Activated CD4-positive, alpha-beta memory T cell treated with anti-CD3 and anti-CD28 coated beads, Interleukin-2, amount 10 ng/mL, durations not matched to agents 7 days and 5 days (primary cell): ENCODE data around the gene INKA2. TPM values are rescaled to one million over a fixed set of nuclear protein-coding genes. Genes with fewer than 3 reads are reported as not detected.

Experiments
- CTCF ChIA-PET: fragments of 350-600 bp; sonication (Branson Sonifier 250); formaldehyde crosslinking; loops from one replicate; lab custom pipeline; 2021; ENCODE audit warnings: antibody characterized with exemption, inconsistent platforms; lab: Charles Lee
- POLR2A ChIA-PET: fragments of 350-600 bp; sonication (Branson Sonifier 250); formaldehyde crosslinking; loops from one replicate; lab custom pipeline; 2021; ENCODE audit warnings: antibody characterized with exemption; lab: Charles Lee
- DNase-seq: peaks from one replicate; pipeline ENCODE4 v3.0.0-alpha.2; 2020
- H3K27ac Mint-ChIP-seq: one replicate; pipeline ENCODE4 v1.8.0; 2021; ENCODE audit warnings: mild to moderate bottlenecking, mixed read lengths
- H3K27me3 Mint-ChIP-seq: one replicate; pipeline ENCODE4 v1.8.0; 2021; ENCODE audit warnings: mixed read lengths
- H3K36me3 Mint-ChIP-seq: one replicate; pipeline ENCODE4 v1.8.0; 2021; ENCODE audit warnings: low read depth, mixed read lengths
- H3K4me1 Mint-ChIP-seq: one replicate; pipeline ENCODE4 v1.8.0; 2021; ENCODE audit warnings: mixed read lengths
- H3K4me3 Mint-ChIP-seq: one replicate; pipeline ENCODE4 v1.8.0; 2021; ENCODE audit warnings: mild to moderate bottlenecking, mixed read lengths
- H3K9me3 Mint-ChIP-seq: one replicate; pipeline ENCODE4 v1.8.0; 2021; ENCODE audit warnings: mixed read lengths
- total RNA-seq, 2 experiments: library from RNA; stranded (reverse); gene quantifications; one replicate each; pipeline ENCODE4 v1.2.3, GENCODE V29; 2021

Gene INKA2
- total RNA-seq = 1 to 10 TPM; 2.4 to 2.8 TPM

DNA sequence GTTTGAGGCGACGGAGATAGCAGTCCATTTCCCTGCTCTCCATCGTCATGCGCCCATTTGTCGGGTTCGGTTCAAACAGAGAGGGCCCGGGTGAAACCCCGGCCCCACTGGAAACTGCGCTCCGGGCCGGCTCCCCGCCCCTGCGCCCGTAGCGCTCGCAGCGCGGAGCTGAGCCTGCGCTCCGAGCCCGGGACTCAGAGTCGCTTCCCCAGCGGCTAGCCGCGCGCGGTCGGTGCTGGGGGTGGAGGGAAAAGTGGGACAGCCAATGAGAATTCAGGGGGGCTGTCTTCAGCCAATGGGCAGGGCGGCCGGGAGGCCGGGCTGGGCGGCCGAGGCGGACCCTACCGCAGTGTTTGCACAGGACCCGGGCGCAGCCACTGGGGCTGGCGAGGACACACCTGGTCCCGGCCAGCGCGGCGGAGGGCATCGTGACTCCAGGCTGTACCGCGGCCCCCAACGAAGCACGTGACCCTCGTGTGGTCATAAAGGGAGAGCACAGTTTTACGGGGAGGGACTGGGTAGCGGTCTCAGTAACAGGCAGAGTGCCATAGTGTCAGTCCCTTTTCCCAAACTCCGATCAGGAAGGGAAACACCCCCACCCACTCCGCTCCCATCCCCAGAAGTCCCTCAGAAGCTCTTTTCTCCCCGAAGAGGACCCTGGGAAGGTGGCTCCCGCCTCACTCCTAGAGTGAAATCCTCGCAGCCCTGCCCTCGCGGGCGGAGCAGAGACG lies at the start of gene INKA2:
Gene INKA2 (minus strand): TSS at position 202 of the 731 bp plus-strand sequence. CDS start 153 bp downstream, at position 49.
- no peaks in the 10 kb centered on the region for H3K9me3 Mint-ChIP-seq
- DNase-seq = peak; percentile 86
- POLR2A ChIA-PET = interaction anchor here (1.1 to 7.1 kb wide), 12 partner anchors 8 to 291 kb away, joined by 3 to 48 read pairs (median 8); partner anchors contain the start of genes ATP5PB, DDX20 and WDR77
- peaks cover 23% of the 10 kb centered on the region for H3K4me1 Mint-ChIP-seq
- H3K27me3 Mint-ChIP-seq = peaks cover 47% of the 10 kb centered on the region
- H3K4me3 Mint-ChIP-seq = peak within 1 kb of the TSS; percentile 84
- CTCF ChIA-PET = interaction anchor here (0.9 to 5.8 kb wide), 8 partner anchors 8 to 231 kb away, joined by 3 to 39 read pairs (median 6); partner anchors contain the start of gene DDX20
- H3K36me3 Mint-ChIP-seq = no peaks in the 10 kb centered on the region
- peak within 1 kb of the TSS; percentile 52 for H3K27ac Mint-ChIP-seq

GRCh38 chr1:111786669-111787207 lies 47.5 kb upstream of the INKA2 start:
- H3K36me3 Mint-ChIP-seq = no peaks in the 10 kb centered on the region
- H3K4me3 Mint-ChIP-seq = no peak overlapping the region

DNA sequence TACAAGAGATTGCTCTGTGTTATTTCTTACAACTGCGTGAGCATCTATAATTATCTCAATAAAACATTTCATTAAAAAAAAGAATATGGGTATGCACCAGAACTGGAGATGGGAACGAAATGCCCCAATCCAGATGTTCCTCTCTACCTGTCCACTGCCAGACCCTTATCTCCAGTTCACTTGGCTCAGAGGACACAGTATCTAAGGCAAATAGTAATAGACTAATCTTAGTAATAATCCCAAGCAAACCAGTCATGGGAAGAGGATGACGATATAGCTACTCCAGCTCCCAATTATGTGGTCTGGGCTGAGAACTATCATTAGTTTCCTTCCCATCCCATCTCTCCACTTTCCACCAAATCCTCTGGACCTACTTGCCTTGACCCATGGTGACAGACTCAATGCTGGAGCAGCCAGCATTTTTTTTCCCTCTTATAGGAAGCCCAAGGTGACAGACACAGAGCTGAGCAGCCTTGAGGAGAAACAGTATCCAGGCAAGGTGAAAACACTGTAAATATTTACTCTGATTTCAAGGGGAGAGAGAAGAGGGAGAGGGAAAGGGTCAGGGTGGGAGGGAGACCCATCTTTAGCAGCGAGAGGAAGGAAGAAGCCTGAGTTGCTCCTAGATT lies 45.2 kb upstream of the INKA2 start:
- no peak overlapping the region for H3K27ac Mint-ChIP-seq

More at GRCh38 chr1:111786669-111787207, 47.5 kb upstream of the INKA2 start:
- Mint-ChIP-seq H3K27me3 (peaks cover 26% of the 10 kb centered on the region), H3K4me1 (no peaks in the 10 kb centered on the region), H3K27ac (no peak overlapping the region), H3K9me3 (no peaks in the 10 kb centered on the region)
- DNase-seq = no peak
- CTCF ChIA-PET = no interaction called here
- POLR2A ChIA-PET = no interaction called here

DNA sequence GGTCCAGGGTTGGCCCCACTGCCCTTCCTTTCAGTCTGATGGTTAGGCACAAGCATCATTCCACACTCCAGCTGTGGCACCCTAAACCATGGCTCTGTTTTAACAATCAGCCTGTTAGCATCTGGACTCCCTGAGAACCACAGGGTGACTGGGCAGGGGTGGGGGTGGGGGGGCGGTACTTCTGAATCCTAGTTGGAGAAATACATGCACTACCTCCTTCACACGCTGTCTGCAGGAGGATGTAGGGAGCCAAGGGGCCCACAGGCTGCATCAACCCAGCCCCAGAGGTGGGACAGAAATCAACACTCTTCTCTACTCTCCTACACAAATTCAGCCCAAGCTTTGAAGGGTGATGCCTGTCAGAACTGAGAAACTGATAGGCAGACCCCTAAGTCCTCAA lies 40.4 kb upstream of the INKA2 start:
- POLR2A ChIA-PET = no interaction called here
- Mint-ChIP-seq H3K36me3 (no peaks in the 10 kb centered on the region), H3K9me3 (no peaks in the 10 kb centered on the region), H3K27ac (no peak overlapping the region), H3K27me3 (no peaks in the 10 kb centered on the region), H3K4me1 (no peaks in the 10 kb centered on the region), H3K4me3 (no peak overlapping the region)
- CTCF ChIA-PET = no interaction called here
- DNase-seq = no peak

More for the DNA sequence above, 45.2 kb upstream of the INKA2 start:
- peaks cover 14% of the 10 kb centered on the region for H3K27me3 Mint-ChIP-seq
- ChIA-PET POLR2A (no interaction called here), CTCF (no interaction called here)
- DNase-seq = no peak
- no peaks in the 10 kb centered on the region for H3K36me3 Mint-ChIP-seq
- H3K4me1 Mint-ChIP-seq = no peaks in the 10 kb centered on the region
- H3K9me3 Mint-ChIP-seq = no peaks in the 10 kb centered on the region
- H3K4me3 Mint-ChIP-seq = no peak overlapping the region

DNA sequence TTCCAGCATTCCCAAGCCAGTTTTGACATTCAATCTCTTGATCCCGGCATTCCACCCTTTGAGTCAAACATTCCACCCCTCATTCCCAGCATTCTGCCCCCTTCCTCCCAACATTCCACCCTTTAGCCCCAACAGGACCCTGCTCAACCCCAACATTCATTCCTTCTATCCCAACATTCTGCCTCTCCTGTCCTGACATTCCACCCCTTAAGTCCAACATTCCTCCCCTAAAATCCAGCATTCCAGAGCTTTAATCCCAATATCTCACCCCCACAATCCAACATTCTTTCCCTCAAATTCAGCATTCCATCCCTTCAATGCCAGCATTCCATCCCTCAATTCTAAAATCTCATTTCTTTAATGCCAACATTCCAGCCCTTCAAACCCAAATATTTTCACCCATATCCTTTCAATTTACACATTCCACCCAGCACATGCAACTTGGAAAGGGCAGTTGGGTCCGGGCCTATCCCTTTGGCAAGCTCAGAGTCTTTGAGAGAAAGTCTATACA lies 39.4 kb upstream of the INKA2 start:
- POLR2A ChIA-PET = no interaction called here
- no peaks in the 10 kb centered on the region for H3K4me1 Mint-ChIP-seq
- H3K9me3 Mint-ChIP-seq = no peaks in the 10 kb centered on the region
- no peak overlapping the region for H3K4me3 Mint-ChIP-seq
- no peaks in the 10 kb centered on the region for H3K27me3 Mint-ChIP-seq
- DNase-seq = no peak
- CTCF ChIA-PET = interaction anchor here (1.8 kb wide), 1 partner anchor 9 kb away, joined by 5 read pairs; no protein-coding TSS in a partner anchor
- H3K36me3 Mint-ChIP-seq = no peaks in the 10 kb centered on the region
- no peak overlapping the region for H3K27ac Mint-ChIP-seq

- no peaks in the 10 kb centered on the region for H3K27me3 Mint-ChIP-seq
- H3K4me1 Mint-ChIP-seq = no peaks in the 10 kb centered on the region
- H3K36me3 Mint-ChIP-seq = no peaks in the 10 kb centered on the region
- no peak for DNase-seq
- no peaks in the 10 kb centered on the region for H3K9me3 Mint-ChIP-seq
- ChIA-PET CTCF (interaction anchor here (1.8 kb wide), 1 partner anchor 8 kb away, joined by 5 read pairs; no protein-coding TSS in a partner anchor), POLR2A (no interaction called here)
- no peak overlapping the region for H3K27ac Mint-ChIP-seq
- H3K4me3 Mint-ChIP-seq = no peak overlapping the region
Observed at GRCh38 chr1:111778066-111778465, 38.9 kb upstream of the INKA2 start.

- Mint-ChIP-seq H3K36me3 (no peaks in the 10 kb centered on the region), H3K4me3 (no peak overlapping the region), H3K9me3 (no peaks in the 10 kb centered on the region), H3K27ac (no peak overlapping the region), H3K4me1 (no peaks in the 10 kb centered on the region), H3K27me3 (no peaks in the 10 kb centered on the region)
- DNase-seq = no peak
- CTCF ChIA-PET = interaction anchor here (1.8 kb wide), 1 partner anchor 8 kb away, joined by 5 read pairs; no protein-coding TSS in a partner anchor
- POLR2A ChIA-PET = no interaction called here
Observed at GRCh38 chr1:111777301-111777700, 38.1 kb upstream of the INKA2 start.

DNA sequence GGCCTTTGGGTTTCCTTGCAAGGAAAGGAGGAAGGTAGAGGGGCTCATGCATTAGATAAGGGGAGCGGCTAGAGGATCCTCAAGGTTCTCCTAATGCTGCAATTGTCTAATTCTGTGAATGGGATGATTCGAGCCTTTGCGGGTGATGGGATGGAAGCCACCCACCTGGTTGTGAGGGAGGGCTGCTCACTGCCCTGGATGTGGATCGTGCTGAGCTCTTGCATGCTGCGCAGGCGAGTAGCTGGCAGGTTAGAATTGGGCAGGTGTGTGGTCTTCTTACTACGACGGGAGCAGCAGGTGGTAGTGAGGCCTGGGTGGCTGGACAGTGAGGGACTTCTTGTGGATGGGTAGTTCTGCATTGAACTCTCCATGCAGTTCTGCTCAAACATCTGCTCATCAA lies 37.7 kb upstream of the INKA2 start:
- DNase-seq = no peak

DNA sequence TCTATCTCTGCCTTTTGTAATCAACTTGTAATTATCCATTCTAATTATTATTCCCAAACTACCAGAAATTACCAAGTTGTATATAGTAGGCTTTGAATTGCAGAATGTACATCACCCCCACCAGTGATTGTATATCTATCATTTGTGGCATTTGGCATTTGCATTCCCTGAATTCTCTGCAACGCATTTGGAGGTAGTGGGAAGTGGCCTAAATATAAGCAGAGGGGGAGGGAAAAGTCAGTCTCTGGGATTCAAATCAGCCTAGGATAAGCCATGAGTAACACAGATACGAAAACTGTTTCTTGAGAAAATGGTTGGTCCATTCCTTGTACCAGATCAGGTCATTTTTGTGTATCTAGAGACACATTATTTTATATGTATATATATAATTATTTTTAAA lies 37.2 kb upstream of the INKA2 start:
- DNase-seq = no peak
- Mint-ChIP-seq H3K4me3 (no peak overlapping the region), H3K27ac (no peak overlapping the region), H3K36me3 (no peaks in the 10 kb centered on the region), H3K27me3 (no peaks in the 10 kb centered on the region), H3K9me3 (no peaks in the 10 kb centered on the region), H3K4me1 (no peaks in the 10 kb centered on the region)
- ChIA-PET CTCF (no interaction called here), POLR2A (no interaction called here)

More for the DNA sequence above, 37.7 kb upstream of the INKA2 start:
- H3K27ac Mint-ChIP-seq = no peak overlapping the region
- no peaks in the 10 kb centered on the region for H3K9me3 Mint-ChIP-seq
- ChIA-PET CTCF (no interaction called here), POLR2A (no interaction called here)
- H3K36me3 Mint-ChIP-seq = no peaks in the 10 kb centered on the region
- no peak overlapping the region for H3K4me3 Mint-ChIP-seq
- H3K4me1 Mint-ChIP-seq = no peaks in the 10 kb centered on the region
- H3K27me3 Mint-ChIP-seq = no peaks in the 10 kb centered on the region

DNA sequence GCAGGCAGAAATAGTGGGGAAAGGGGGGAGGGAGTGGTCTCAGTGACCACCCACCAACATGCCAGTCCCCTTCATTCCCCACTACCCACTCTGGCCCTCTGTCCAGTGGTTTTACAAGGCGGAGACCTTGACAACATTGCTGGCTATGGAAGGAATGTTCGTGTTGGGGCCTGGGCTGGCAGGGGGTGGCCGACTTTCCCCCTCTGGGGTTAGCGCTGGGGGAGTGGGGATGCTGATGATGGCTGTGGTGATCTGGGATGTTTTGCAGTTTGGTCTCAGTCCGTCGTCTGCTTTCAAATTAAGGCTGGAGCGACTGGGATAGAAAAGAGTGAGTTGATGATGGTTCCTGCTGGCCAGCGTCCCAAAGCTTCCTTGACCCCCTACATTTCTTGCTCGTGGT lies 36.8 kb upstream of the INKA2 start:
- no peaks in the 10 kb centered on the region for H3K27me3 Mint-ChIP-seq
- H3K36me3 Mint-ChIP-seq = no peaks in the 10 kb centered on the region

DNA sequence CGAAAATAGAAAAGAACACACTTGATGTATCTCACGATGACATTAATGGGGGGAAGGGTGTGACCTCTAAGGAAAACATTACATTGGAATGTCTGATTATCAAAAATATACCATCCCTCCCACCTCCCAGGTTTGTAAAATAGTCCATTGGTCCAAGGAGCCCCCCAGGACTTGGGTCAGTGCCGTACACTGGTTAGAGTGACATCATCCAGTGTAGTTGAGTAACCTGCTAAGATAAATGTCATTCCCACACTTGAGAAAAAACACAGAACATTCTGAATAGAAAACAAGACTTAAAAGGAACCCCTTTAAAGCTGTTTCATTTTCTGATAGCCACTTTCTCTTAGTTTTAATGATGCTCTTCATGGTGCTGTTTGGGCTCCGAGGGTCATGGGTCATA lies 31.7 kb upstream of the INKA2 start:
- Mint-ChIP-seq H3K9me3 (no peaks in the 10 kb centered on the region), H3K27me3 (no peaks in the 10 kb centered on the region), H3K4me1 (peaks cover 2% of the 10 kb centered on the region), H3K27ac (no peak overlapping the region), H3K4me3 (no peak overlapping the region), H3K36me3 (peaks cover 11% of the 10 kb centered on the region)
- CTCF ChIA-PET = interaction anchor here (1.2 to 1.5 kb wide), 2 partner anchors 262 to 328 kb away, joined by 3 to 4 read pairs; no protein-coding TSS in a partner anchor
- DNase-seq = no peak
- POLR2A ChIA-PET = no interaction called here

More for the DNA sequence above, 36.8 kb upstream of the INKA2 start:
- no peaks in the 10 kb centered on the region for H3K9me3 Mint-ChIP-seq
- DNase-seq = no peak
- no peak overlapping the region for H3K27ac Mint-ChIP-seq
- H3K4me1 Mint-ChIP-seq = no peaks in the 10 kb centered on the region
- ChIA-PET CTCF (no interaction called here), POLR2A (no interaction called here)
- no peak overlapping the region for H3K4me3 Mint-ChIP-seq

DNA sequence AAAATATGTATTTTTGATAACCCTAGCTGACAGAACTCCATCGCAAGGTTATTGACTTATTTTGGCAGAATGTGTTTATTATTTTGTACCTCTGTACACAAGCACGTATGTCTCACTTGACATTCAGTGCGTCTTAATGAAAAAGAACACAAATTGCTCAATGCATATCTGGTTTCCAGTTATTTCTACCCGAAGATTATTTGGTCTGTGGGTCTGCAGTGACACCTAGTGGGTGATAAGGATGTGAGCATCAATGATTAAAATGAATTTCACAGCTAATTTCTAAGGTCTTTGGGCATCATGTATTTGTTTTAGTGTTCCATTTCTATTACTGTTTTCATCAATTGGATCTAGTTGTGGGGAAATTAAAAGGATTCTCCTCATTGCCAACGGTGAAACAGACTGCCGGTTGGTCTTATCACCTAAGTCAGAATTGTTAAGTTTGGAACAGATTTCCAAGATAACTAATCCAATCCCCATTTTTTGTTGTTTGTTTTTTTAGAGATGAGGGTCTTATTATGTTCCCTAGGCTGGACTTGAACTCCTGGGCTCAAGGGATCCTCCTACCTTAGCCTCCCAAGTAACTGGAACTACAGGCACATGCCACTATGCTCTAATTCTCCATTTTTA lies 30.4 kb upstream of the INKA2 start:
- Mint-ChIP-seq H3K27ac (no peak overlapping the region), H3K9me3 (no peaks in the 10 kb centered on the region), H3K4me3 (no peak overlapping the region), H3K36me3 (peaks cover 23% of the 10 kb centered on the region), H3K4me1 (peaks cover 2% of the 10 kb centered on the region), H3K27me3 (no peaks in the 10 kb centered on the region)
- ChIA-PET CTCF (interaction anchor here (0.8 to 3.9 kb wide), 15 partner anchors 9 to 547 kb away, joined by 3 to 27 read pairs (median 5); partner anchors contain the start of genes DDX20 and RAP1A), POLR2A (interaction anchor here (0.9 to 1.8 kb wide), 3 partner anchors 15 to 262 kb away, joined by 3 to 7 read pairs (median 3); no protein-coding TSS in a partner anchor)
- DNase-seq = peak; percentile 54
